ENCODE measurements around the gene NDFIP1.

DNA sequence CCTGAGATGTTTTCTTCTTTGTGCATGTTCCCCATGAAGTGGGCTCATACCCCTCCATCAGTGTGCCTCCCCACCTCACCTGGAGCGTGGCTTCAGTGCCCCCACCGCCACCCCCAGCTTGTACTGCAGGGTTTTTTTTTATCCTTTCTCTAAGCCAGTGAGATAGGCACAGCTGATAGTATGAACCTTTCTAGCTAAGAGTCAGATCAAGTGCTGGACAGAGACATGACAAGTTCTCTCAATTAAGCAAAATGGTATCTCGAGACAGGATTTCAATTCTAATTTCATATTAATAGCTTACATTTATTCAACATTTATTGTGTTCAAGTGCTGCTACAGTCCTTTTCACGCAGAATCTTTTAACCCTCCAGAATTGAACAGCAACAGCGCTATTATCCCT, 55.7 kb downstream of the NDFIP1 start:
- no peak for TF ChIP-seq CTCF (IDR thresholded peaks at IDR 0.05 in 2 of 3, conservative IDR thresholded peaks at IDR 0.05 in 1 of 3; ENCODE audit: control insufficient read depth in 2 of 3, extremely low read depth in 1 of 3, insufficient read depth in 1 of 3, low read depth in 3 of 3, low read length in 3 of 3)
- no peak for TF ChIP-seq NFIC (IDR thresholded peaks at IDR 0.05; ENCODE audit: low read depth, low read length)
- TF ChIP-seq, protein P1, sequence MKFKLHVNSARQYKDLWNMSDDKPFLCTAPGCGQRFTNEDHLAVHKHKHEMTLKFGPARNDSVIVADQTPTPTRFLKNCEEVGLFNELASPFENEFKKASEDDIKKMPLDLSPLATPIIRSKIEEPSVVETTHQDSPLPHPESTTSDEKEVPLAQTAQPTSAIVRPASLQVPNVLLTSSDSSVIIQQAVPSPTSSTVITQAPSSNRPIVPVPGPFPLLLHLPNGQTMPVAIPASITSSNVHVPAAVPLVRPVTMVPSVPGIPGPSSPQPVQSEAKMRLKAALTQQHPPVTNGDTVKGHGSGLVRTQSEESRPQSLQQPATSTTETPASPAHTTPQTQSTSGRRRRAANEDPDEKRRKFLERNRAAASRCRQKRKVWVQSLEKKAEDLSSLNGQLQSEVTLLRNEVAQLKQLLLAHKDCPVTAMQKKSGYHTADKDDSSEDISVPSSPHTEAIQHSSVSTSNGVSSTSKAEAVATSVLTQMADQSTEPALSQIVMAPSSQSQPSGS (IDR thresholded peaks at IDR 0.05; ENCODE audit: low read length), result no peak
- TF ChIP-seq TARDBP (IDR thresholded peaks at IDR 0.05; ENCODE audit: borderline replicate concordance), result no peak
- no peak for TF ChIP-seq EZH2 (IDR thresholded peaks at IDR 0.05; ENCODE audit: borderline replicate concordance, control insufficient read depth, low read depth, low read length)
- no peak for TF ChIP-seq FOXM1 (IDR thresholded peaks at IDR 0.05; ENCODE audit: low read depth, low read length)

Measured in GM12878 (cell line).